Kidney epithelial cell (primary cell): Measurements from ENCODE around the gene ATP11A. TPM values are rescaled to one million over a fixed set of nuclear protein-coding genes. Genes with fewer than 3 reads are reported as not detected.

Source experiments
- DNase-seq: peaks from one replicate; pipeline ENCODE4 v3.0.0-alpha.2; 2010; ENCODE audit warnings: low read depth
- H3K27me3 ChIP-seq: 2 replicates; pipeline ENCODE4 v1.6.0; 2011; ENCODE audit warnings: low read length; ENCODE audit not compliant: control insufficient read depth, insufficient read depth
- H3K36me3 ChIP-seq: 2 replicates; pipeline ENCODE4 v1.5.1; 2011; ENCODE audit warnings: low read length; ENCODE audit not compliant: control insufficient read depth, insufficient read depth
- H3K4me3 ChIP-seq: 2 replicates; pipeline ENCODE4 v1.5.1; 2011; ENCODE audit warnings: low read depth, mild to moderate bottlenecking, control low read depth, low read length
- total RNA-seq: library from RNA; depleted of rRNA; stranded (reverse); fragments of >200 nt; gene quantifications from 2 replicates; pipeline ENCODE4 v1.2.3, GENCODE V29; 2015
- TF ChIP-seq, protein P1 (sequence below): IDR thresholded peaks from 2 replicates; pipeline ENCODE4 v1.5.1; 2011; ENCODE audit warnings: mild to moderate bottlenecking, moderate library complexity, low read length, control low read depth, inconsistent platforms; ENCODE audit not compliant: insufficient read depth, poor library complexity, severe bottlenecking

ATP11A gene
- total RNA-seq, 1 donor from 2014 or later, result 31.5 TPM

DNA sequence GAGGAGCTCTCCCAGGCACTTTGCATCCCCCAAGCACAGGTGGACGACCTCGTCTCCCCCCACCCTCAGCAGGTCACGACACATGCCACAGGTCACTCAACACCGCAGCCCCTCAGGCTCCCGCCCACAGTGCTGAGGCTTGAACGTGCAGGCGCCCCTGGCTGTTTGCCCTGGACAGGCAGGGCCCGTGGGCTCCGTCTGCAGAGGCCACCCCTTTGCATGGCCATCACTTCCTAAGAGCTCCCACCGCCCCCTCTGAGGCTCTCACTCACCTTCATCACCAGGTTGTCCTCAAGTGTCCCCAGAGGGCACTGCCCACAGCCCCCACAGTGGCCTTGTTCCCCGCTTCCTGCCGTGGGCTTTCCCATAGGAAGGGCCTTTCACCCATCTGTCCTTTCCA is 147.1 kb downstream of the ATP11A start:
- TF ChIP-seq, protein P1, sequence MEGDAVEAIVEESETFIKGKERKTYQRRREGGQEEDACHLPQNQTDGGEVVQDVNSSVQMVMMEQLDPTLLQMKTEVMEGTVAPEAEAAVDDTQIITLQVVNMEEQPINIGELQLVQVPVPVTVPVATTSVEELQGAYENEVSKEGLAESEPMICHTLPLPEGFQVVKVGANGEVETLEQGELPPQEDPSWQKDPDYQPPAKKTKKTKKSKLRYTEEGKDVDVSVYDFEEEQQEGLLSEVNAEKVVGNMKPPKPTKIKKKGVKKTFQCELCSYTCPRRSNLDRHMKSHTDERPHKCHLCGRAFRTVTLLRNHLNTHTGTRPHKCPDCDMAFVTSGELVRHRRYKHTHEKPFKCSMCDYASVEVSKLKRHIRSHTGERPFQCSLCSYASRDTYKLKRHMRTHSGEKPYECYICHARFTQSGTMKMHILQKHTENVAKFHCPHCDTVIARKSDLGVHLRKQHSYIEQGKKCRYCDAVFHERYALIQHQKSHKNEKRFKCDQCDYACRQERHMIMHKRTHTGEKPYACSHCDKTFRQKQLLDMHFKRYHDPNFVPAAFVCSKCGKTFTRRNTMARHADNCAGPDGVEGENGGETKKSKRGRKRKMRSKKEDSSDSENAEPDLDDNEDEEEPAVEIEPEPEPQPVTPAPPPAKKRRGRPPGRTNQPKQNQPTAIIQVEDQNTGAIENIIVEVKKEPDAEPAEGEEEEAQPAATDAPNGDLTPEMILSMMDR, result no peak
- H3K27me3 ChIP-seq, result no peaks in the 10 kb centered on the region
- H3K4me3 ChIP-seq, result no peak overlapping the region
- DNase-seq, result no peak
- peaks cover 9% of the 10 kb centered on the region for H3K36me3 ChIP-seq

DNA sequence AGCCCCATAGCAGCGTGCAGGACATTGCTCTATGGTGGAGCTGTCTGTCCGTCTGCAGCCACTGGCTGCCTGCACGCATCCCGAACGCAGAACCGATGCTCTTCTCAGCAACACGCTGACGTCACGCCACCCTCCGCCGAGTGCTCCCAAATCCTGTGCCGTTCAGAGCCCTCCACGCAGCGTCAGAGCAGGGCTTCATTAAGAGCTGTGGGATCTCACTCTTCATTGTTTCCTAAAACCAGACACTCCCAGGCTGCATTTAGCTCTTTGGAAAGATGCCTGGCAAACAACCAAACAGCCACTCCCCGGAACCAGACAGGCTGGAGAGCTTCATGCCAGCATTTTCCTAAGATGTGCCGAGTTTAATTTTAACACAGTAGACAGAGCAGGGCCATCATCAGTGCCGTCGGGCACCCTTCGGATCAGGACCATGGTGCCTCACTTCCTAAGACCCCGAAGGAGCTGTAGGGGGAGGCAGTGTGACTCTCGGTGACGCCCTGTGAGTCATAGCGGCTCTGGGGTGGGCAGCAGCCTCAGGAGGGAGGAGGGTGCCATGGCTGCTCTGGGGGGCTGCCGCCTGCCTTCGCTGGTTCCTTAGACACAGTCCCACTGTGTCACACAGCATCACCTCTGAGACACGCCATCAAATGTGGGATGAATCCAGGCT is 147.7 kb downstream of the ATP11A start:
- TF ChIP-seq, protein P1, result no peak
- H3K36me3 ChIP-seq, result peaks cover 7% of the 10 kb centered on the region

DNA sequence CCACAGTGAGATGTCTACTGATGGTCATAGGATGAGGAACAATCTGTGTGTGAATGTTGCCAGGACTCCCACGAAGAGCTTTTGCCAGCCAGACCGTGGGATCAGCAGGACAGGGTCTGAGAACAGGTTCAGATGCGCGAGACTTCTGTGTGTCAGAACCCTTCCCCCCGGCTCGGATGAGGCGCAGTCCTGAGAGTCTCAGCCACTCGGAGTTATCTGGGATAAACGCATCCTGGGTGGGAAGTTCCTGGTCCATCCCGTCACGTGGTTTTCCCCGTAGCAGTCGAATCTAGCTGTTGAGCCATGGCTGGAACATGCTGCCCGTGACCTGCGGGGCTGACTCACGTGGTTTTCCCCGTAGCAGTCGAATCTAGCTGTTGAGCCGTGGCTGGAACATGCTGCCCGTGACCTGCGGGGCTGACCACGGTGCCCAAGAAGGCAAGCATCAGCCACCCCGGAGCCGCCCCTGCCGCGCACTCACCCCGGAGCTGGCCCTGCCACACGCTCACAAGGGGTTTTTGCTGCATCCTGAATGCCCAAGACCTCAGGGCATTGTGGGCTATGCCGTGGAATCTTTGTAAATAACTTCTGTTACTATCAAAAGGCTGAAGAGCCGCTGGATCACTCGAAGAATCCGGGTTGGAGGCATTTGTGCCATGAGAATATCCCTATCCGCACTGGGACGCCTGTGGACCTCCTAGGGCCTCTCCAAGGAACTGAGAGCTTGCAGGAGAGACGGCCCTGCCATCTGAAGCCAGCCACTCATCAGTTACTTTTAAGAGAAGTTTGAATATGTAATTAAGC is 148.4 kb downstream of the ATP11A start:
- DNase-seq, result no peak
- H3K36me3 ChIP-seq, result peaks cover 6% of the 10 kb centered on the region
- no peaks in the 10 kb centered on the region for H3K27me3 ChIP-seq
- TF ChIP-seq, protein P1, result no peak
- no peak overlapping the region for H3K4me3 ChIP-seq

More for the DNA sequence above, 147.7 kb downstream of the ATP11A start:
- no peak overlapping the region for H3K4me3 ChIP-seq
- no peak for DNase-seq
- no peaks in the 10 kb centered on the region for H3K27me3 ChIP-seq

DNA sequence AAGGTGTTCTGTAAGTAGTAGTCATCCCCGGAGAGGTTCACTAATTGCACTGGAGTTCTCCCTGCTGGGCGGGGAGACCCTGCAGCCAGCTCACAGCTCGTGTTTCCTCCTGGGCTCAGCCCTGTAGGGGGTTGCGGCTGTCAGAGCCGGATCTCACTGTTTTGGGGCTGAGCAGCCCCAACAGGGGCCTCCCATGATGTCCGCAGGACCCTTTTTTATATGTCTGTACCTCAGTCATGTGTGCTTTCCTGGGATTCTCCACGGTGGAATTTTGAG is 148.9 kb downstream of the ATP11A start:
- Histone ChIP-seq H3K4me3 (no peak overlapping the region), H3K36me3 (peaks cover 5% of the 10 kb centered on the region), H3K27me3 (no peaks in the 10 kb centered on the region)
- TF ChIP-seq, protein P1, result no peak
- no peak for DNase-seq

DNA sequence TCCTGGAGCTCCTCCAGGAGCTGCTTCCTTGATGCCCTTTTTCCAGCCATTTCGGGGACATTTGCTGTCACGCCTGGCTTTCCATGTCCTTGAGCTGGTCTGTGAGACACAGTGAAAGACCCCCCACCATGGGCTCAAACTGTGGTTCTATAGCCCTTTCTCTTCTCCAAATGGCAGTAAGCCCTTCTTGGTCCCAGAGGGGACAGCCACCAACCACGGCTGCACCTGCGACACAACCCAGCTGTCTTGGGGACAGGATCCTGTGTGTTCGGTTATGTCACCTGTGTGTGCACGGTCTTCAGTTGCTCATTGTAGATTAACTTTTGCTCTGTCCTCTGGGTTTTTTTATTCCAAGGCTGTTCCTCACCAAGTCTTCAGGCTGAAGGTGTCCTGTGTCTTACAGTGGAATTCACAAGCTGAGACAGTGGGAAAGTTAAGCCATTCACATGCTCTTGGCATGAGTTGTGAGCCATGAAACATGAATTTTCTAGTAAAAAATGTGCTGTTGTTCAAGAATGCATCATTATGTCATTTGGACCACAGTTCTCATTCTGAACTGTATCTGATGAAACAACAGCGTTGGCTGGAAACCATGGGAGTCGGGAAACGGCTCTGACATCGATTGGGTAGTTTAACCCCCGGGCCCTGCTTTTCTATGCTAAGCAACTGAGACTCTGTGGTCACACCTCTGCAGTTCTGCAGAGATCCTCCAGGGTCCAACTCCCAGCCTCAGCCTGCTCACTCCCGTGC is 149.7 kb downstream of the ATP11A start:
- no peak overlapping the region for H3K4me3 ChIP-seq
- TF ChIP-seq, protein P1, result no peak
- peaks cover 4% of the 10 kb centered on the region for H3K36me3 ChIP-seq
- no peaks in the 10 kb centered on the region for H3K27me3 ChIP-seq
- no peak for DNase-seq
